Breast epithelium (tissue), 4 donors: ENCODE data around the gene PANK2. TPM values are rescaled to one million over a fixed set of nuclear protein-coding genes. Genes with fewer than 3 reads are reported as not detected.
"Not testable (repeated sequence)": the region's sequence is repeated elsewhere in the genome, so short reads cannot be mapped to it uniquely, and the experiment has no call there.

Experiments
- DNase-seq, 2 donors: peaks; one replicate each; pipeline ENCODE4 v3.0.0-alpha.2; 2019; ENCODE audit warnings: low spot score in 2 of 2
- H3K27ac ChIP-seq, 2 donors: fragments of 200-600 bp; sonication (generic) in 1 of 2; one replicate each; pipeline ENCODE4 v1.5.1; 2016 to 2019; ENCODE audit warnings: mild to moderate bottlenecking in 1 of 2
- H3K27me3 ChIP-seq, 2 donors: fragments of 200-600 bp; sonication (generic) in 1 of 2; one replicate each; pipeline versions ENCODE4 v1.5.1 to v1.6.0; 2017 to 2019; ENCODE audit warnings: control low read depth in 1 of 2, mild to moderate bottlenecking in 1 of 2
- H3K36me3 ChIP-seq: fragments of 200-600 bp; one replicate; pipeline ENCODE4 v1.5.1; 2019
- H3K4me1 ChIP-seq, 2 donors: fragments of 200-600 bp; sonication (generic); one replicate each; pipeline ENCODE4 v1.5.1; 2016 to 2019; ENCODE audit warnings: control low read depth in 1 of 2
- H3K4me3 ChIP-seq, 3 donors: fragments of 200-600 bp; sonication (generic); 1 replicate in 2 of 3; 2 replicates in 1 of 3; pipeline ENCODE4 v1.5.1; 2016 to 2019; ENCODE audit warnings: mild to moderate bottlenecking in 3 of 3, moderate library complexity in 2 of 3
- H3K9me3 ChIP-seq, 2 donors: fragments of 200-600 bp; sonication (generic) in 1 of 2; one replicate each; pipeline ENCODE4 v1.5.1; 2016 to 2019; ENCODE audit warnings: control low read depth in 1 of 2
- POLR2A ChIP-seq: fragments of 450-650 bp; IDR thresholded peaks from one replicate; pipeline ENCODE4 v1.6.1; 2016; ENCODE audit warnings: antibody characterized with exemption, mild to moderate bottlenecking, moderate library complexity
- POLR2AphosphoS5 ChIP-seq, 3 donors: sonication (generic); formaldehyde crosslinking; IDR thresholded peaks; one replicate each; pipeline ENCODE4 v1.6.1; 2017; ENCODE audit warnings: antibody characterized with exemption in 3 of 3
- intact Hi-C: fragments of 100-400 bp; cut with DNase I; formaldehyde crosslinking; loops from one replicate; pipeline ENCODE4 v1.15.1; 2023; ENCODE audit warnings: low total_unique reads
- total RNA-seq, 3 donors: library from RNA; depleted of rRNA; stranded (reverse); fragments of >200 nt; gene quantifications; one replicate each; pipeline ENCODE4 v1.1.0, GENCODE V29; 2016
- TF ChIP-seq, protein P1 (sequence below), 3 donors: fragments of 450-650 bp; IDR thresholded peaks; one replicate each; pipeline ENCODE4 v1.5.1; 2016 to 2017; ENCODE audit warnings: antibody characterized with exemption in 3 of 3, mild to moderate bottlenecking in 3 of 3, moderate library complexity in 3 of 3

Gene PANK2
- total RNA-seq, 3 donors from 2014 or later, result 38.2 to 40.1 (median 38.7) TPM

DNA sequence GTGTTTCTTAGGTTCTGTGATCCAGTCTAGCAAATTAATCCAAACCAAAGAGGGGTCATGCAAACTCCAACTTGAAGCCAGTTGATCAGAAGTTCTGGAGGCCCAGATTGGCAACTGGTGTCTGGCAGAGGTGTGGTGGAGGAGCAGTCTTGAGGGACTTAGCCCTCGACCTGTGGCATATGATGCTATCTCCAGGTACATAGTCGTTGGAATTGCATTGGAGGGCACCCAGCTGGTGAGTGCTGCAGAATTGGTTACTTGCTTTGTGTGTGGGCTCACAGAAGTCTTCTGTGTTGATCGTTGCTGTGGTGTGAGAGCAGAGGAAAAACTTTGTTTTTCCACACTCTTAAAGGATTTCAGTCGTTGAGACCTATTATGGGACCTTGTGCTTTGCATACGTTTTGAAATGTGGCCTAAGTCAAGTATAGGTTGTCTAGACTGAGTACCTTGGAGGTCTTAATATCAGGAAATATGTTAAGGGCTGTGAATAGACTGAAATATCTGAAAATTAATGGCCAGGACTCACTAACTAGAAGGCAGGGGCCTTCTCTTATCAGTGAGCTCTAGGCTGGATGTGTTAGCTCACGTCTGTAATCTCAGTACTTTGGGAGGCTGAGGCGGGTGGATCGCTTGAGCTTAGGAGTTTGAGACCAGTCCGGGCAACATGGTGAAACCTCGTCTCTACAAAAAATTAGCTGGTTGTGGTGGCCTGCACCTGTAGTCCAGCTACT is 7.8 kb downstream of the PANK2 start:
- intact Hi-C loops, result loop anchor here (2.0 kb wide), 1 partner anchor 186 kb away; no protein-coding TSS in a partner anchor
- Histone ChIP-seq H3K9me3 (no peaks in the 10 kb centered on the region), H3K4me3 (no peak overlapping the region), H3K27ac (peak overlapping the region; percentile 16 to 52), H3K27me3 (no peaks in the 10 kb centered on the region), H3K4me1 (peaks cover 0 to 27% of the 10 kb centered on the region in 2 donors), H3K36me3 (no peaks in the 10 kb centered on the region)
- TF ChIP-seq, protein P1, sequence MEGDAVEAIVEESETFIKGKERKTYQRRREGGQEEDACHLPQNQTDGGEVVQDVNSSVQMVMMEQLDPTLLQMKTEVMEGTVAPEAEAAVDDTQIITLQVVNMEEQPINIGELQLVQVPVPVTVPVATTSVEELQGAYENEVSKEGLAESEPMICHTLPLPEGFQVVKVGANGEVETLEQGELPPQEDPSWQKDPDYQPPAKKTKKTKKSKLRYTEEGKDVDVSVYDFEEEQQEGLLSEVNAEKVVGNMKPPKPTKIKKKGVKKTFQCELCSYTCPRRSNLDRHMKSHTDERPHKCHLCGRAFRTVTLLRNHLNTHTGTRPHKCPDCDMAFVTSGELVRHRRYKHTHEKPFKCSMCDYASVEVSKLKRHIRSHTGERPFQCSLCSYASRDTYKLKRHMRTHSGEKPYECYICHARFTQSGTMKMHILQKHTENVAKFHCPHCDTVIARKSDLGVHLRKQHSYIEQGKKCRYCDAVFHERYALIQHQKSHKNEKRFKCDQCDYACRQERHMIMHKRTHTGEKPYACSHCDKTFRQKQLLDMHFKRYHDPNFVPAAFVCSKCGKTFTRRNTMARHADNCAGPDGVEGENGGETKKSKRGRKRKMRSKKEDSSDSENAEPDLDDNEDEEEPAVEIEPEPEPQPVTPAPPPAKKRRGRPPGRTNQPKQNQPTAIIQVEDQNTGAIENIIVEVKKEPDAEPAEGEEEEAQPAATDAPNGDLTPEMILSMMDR (IDR thresholded peaks at IDR 0.05), result no peak
- TF ChIP-seq POLR2A (no peak), POLR2AphosphoS5 (IDR thresholded peaks at IDR 0.05) (no peak)
- no peak for DNase-seq

DNA sequence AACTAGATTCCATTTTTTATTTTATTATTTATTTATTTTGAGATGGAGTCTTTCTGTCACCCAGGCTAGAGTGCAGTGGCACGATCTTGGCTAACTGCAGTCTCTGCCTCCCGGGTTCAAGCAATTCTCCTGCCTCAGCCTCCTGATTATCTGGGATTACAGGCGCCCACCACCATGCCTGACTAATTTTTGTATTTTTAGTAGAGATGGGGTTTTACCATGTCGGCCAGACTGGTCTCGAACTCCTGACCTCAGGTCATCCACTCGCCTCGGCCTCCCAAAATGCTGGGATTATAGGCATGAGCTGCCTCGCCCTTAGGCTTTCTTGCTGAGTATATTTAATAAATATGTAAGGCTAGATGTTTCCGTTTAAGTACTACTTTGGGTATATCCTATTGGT is 9.0 kb downstream of the PANK2 start:
- H3K4me1 ChIP-seq, result peaks cover 0 to 25% of the 10 kb centered on the region in 2 donors
- H3K36me3 ChIP-seq, H3K27ac ChIP-seq, H3K4me3 ChIP-seq, DNase-seq, H3K27me3 ChIP-seq, H3K9me3 ChIP-seq, intact Hi-C loops: not testable (repeated sequence)

DNA sequence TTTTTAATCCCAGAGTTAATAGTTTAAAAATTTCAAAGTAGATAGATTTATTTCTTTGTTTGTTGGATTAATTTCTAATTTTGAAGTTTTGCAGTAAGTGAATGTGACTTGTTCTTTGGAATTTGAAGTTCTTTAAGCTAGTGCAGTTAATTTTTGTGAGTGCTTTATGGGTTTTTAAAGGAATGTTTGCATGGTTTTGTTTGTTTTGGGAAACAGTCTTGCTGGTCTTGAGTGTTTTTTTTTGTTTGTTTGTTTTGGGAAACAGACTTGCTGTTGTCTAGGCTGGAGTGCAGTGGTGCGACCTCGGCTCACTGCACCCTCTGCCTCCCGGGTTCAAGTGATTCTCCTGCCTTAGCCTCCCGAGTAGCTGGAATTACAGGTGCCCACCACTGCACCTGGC is 9.5 kb downstream of the PANK2 start:
- Histone ChIP-seq H3K4me3 (no peak overlapping the region), H3K9me3 (no peaks in the 10 kb centered on the region), H3K4me1 (peaks cover 0 to 21% of the 10 kb centered on the region in 2 donors), H3K27me3 (no peaks in the 10 kb centered on the region), H3K36me3 (no peaks in the 10 kb centered on the region), H3K27ac (no peak overlapping the region)
- intact Hi-C loops, result no loop called here
- no peak for DNase-seq
- TF ChIP-seq POLR2AphosphoS5 (IDR thresholded peaks at IDR 0.05) (no peak), POLR2A (no peak)
- TF ChIP-seq, protein P1 (IDR thresholded peaks at IDR 0.05), result no peak

DNA sequence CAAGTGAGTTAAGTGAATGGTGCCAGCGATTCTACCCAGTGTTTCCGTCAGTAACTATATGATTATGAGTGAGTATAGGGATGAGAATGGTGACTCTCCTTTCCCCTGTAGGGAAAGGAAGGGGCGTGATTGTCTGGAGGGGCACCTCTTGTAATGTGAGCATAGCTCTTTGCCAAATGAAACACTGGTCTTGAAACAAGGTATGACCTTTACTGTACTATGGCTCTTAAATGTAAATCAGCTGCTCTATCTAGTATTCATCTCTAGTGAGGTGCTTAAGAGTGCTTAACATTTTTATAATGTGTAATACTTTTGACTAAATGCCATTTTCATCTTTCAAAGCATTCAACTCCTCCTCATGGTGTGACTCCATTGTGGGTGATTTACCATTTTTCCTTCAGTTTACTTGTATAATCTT is 11.0 kb downstream of the PANK2 start:
- no peak overlapping the region for H3K4me3 ChIP-seq
- no peak overlapping the region for H3K27ac ChIP-seq
- TF ChIP-seq POLR2A, result no peak
- TF ChIP-seq, protein P1 (IDR thresholded peaks at IDR 0.05), result no peak
- no peak for TF ChIP-seq POLR2AphosphoS5 (IDR thresholded peaks at IDR 0.05)
- no peak for DNase-seq
- no peaks in the 10 kb centered on the region for H3K9me3 ChIP-seq
- H3K36me3 ChIP-seq, result no peaks in the 10 kb centered on the region
- intact Hi-C loops, result no loop called here
- peaks cover 0 to 9% of the 10 kb centered on the region in 2 donors for H3K4me1 ChIP-seq
- no peaks in the 10 kb centered on the region for H3K27me3 ChIP-seq

DNA sequence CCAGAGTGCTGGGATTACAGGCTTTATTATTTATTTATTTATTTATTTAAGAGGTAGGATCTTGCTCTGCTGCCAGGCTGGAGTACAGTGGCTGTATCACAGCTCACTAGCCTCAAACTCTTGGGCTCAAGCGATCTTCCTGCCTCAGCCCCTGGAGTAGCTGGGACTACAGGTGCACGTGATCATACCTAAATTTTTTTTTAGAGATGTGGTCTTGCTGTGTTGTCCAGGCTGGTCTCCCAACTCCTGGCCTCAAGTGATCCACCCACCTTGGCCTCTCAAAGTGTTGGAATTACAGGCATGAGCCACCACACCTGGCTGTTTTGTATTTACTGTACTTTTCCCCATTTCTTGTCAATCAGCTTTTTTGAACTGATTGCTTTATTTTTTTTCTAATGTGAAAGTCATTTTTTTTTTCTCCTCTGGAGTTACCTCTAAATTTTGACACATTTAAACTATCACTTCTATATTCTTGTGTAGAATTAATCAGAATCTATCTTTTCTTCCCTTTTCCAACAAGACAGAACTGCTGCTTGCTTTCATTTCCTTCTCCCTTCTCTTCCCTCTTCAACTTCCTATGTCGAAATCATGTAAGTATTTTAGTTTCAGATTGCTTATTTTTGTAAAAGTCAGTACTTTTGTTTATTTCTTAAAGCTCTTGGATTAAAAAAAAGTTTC is 12.0 kb downstream of the PANK2 start:
- TF ChIP-seq, protein P1 (IDR thresholded peaks at IDR 0.05), result no peak
- no peak for DNase-seq
- no peaks in the 10 kb centered on the region for H3K9me3 ChIP-seq
- H3K36me3 ChIP-seq, result no peaks in the 10 kb centered on the region
- H3K27ac ChIP-seq, result peak overlapping the region in 1 of 2 donors; percentile 8
- H3K27me3 ChIP-seq, result no peaks in the 10 kb centered on the region
- H3K4me1 ChIP-seq, result peaks cover 0 to 9% of the 10 kb centered on the region in 2 donors
- H3K4me3 ChIP-seq, result peak overlapping the region in 2 of 3 donors; percentile 0 to 16
- intact Hi-C loops, result no loop called here
